Mucosa of descending colon (tissue), 3 donors: ENCODE data around the gene CCSER1. TPM values are rescaled to one million over a fixed set of nuclear protein-coding genes. Genes with fewer than 3 reads are reported as not detected.
"Not testable (repeated sequence)": the region's sequence is repeated elsewhere in the genome, so short reads cannot be mapped to it uniquely, and the experiment has no call there.

Source experiments
- ATAC-seq: fragments of 200-7000 bp; cut with Tn5 transposase; one replicate; pipeline ENCODE4 v1.9.1; 2020; ENCODE audit warnings: mild to moderate bottlenecking, moderate library complexity
- DNase-seq, 3 donors: peaks; one replicate each; pipeline ENCODE4 v3.0.0-alpha.2; 2020
- H3K36me3 ChIP-seq: fragments of 200-600 bp; one replicate; pipeline ENCODE4 v1.8.0; 2021; ENCODE audit warnings: low read depth, mild to moderate bottlenecking
- H3K4me1 ChIP-seq: fragments of 200-600 bp; one replicate; pipeline ENCODE4 v1.8.0; 2021; ENCODE audit warnings: low read depth, mild to moderate bottlenecking
- H3K4me3 ChIP-seq: fragments of 200-600 bp; one replicate; pipeline ENCODE4 v1.8.0; 2021; ENCODE audit warnings: mild to moderate bottlenecking
- H3K9me3 ChIP-seq: fragments of 200-600 bp; one replicate; pipeline ENCODE4 v1.8.0; 2021; ENCODE audit warnings: mild to moderate bottlenecking
- CTCF ChIP-seq: fragments of 200-600 bp; IDR thresholded peaks from one replicate; pipeline ENCODE4 v1.8.0; 2022; ENCODE audit warnings: antibody characterized with exemption, mild to moderate bottlenecking
- intact Hi-C, 2 donors: fragments of 100-400 bp; cut with DNase I in 1 of 2; cut with micrococcal nuclease in 1 of 2; formaldehyde crosslinking; loops; one replicate each; pipeline versions ENCODE4 v1.11.0 to v1.11.1; 2022; cut with DNase I, micrococcal nuclease
- total RNA-seq, 3 donors: library from RNA; stranded (reverse); fragmentation: NEBNext Ultra II Directional in 2 of 3; extraction: Animal tissue kit (Norgen Biotek cat#: 25700) in 2 of 3; gene quantifications; one replicate each; pipeline versions ENCODE4 v1.2.1 to v1.2.4, GENCODE V29; 2021 to 2023
- donor health status: DM: no; HTN: no; CAD: no; lungs with moderate emphysema.
- donor health status: DM: no; HTN: no; CAD: no.
- donor health status: DM: no; HTN: yes; CAD: no.

CCSER1 gene
- total RNA-seq, 3 donors from 2014 or later = 11.1 to 32.4 (median 13.3) TPM

GRCh38 chr4:90695411-90695810 lies 568.2 kb downstream of the CCSER1 start:
- H3K4me3 ChIP-seq = no peak overlapping the region
- no peak for TF ChIP-seq CTCF
- intact Hi-C loops = no loop called here
- no peaks in the 10 kb centered on the region for H3K36me3 ChIP-seq
- no peak for DNase-seq
- no peaks in the 10 kb centered on the region for H3K4me1 ChIP-seq
- no peak for ATAC-seq
- no peaks in the 10 kb centered on the region for H3K9me3 ChIP-seq

GRCh38 chr4:90705501-90705900 lies 578.3 kb downstream of the CCSER1 start:
- DNase-seq, H3K4me1 ChIP-seq, H3K36me3 ChIP-seq, H3K4me3 ChIP-seq, intact Hi-C loops, H3K9me3 ChIP-seq, ATAC-seq: not testable (repeated sequence)

GRCh38 chr4:90715242-90715641 lies 588.0 kb downstream of the CCSER1 start:
- no peaks in the 10 kb centered on the region for H3K4me1 ChIP-seq
- intact Hi-C loops = no loop called here
- ATAC-seq (no peak), DNase-seq (no peak)
- no peak overlapping the region for H3K4me3 ChIP-seq
- H3K9me3 ChIP-seq = no peaks in the 10 kb centered on the region
- TF ChIP-seq CTCF = no peak
- H3K36me3 ChIP-seq = no peaks in the 10 kb centered on the region

- no peaks in the 10 kb centered on the region for H3K36me3 ChIP-seq
- intact Hi-C loops = no loop called here
- no peaks in the 10 kb centered on the region for H3K4me1 ChIP-seq
- DNase-seq = no peak
- H3K4me3 ChIP-seq = no peak overlapping the region
- no peak for ATAC-seq
- H3K9me3 ChIP-seq = no peaks in the 10 kb centered on the region
- no peak for TF ChIP-seq CTCF
These were observed 591.7 kb downstream of the CCSER1 start for GRCh38 chr4:90718931-90719330.

- no peaks in the 10 kb centered on the region for H3K9me3 ChIP-seq
- ATAC-seq (no peak), DNase-seq (no peak)
- intact Hi-C loops = no loop called here
- H3K36me3 ChIP-seq = no peaks in the 10 kb centered on the region
- H3K4me3 ChIP-seq = no peak overlapping the region
- no peak for TF ChIP-seq CTCF
- no peaks in the 10 kb centered on the region for H3K4me1 ChIP-seq
These were observed 600.7 kb downstream of the CCSER1 start for GRCh38 chr4:90727938-90728337.

GRCh38 chr4:90730752-90731151 lies 603.6 kb downstream of the CCSER1 start:
- no peaks in the 10 kb centered on the region for H3K4me1 ChIP-seq
- intact Hi-C loops = no loop called here
- TF ChIP-seq CTCF = no peak
- H3K9me3 ChIP-seq = no peaks in the 10 kb centered on the region
- DNase-seq (no peak), ATAC-seq (no peak)
- no peaks in the 10 kb centered on the region for H3K36me3 ChIP-seq
- H3K4me3 ChIP-seq = no peak overlapping the region
